Karpas-422 (cell line): Measurements from ENCODE around the gene CCDC93. TPM values are rescaled to one million over a fixed set of nuclear protein-coding genes. Genes with fewer than 3 reads are reported as not detected.
A peak's percentile ranks its signal among the peaks of the same experiment; 100 is the strongest.
"Not testable (repeated sequence)": the region's sequence is repeated elsewhere in the genome, so short reads cannot be mapped to it uniquely, and the experiment has no call there.

Experiments
- DNase-seq: peaks from one replicate; pipeline ENCODE4 v3.0.0-alpha.2; 2015
- H2AFZ ChIP-seq: fragments of 200-600 bp; sonication (generic); 2 replicates; pipeline ENCODE4 v1.6.1; 2014; ENCODE audit warnings: antibody characterized with exemption, low read length, mixed read lengths
- H3K27ac ChIP-seq: fragments of 200-600 bp; sonication (generic); 2 replicates; pipeline ENCODE4 v1.5.1; 2014; ENCODE audit warnings: mild to moderate bottlenecking, low read length, moderate library complexity
- H3K27me3 ChIP-seq: fragments of 200-600 bp; sonication (generic); 2 replicates; pipeline ENCODE4 v1.6.1; 2014; ENCODE audit warnings: low read length, mixed read lengths
- H3K36me3 ChIP-seq: fragments of 200-600 bp; sonication (generic); 2 replicates; pipeline ENCODE4 v1.6.1; 2014; ENCODE audit warnings: low read length, mixed read lengths; ENCODE audit not compliant: insufficient read depth
- H3K4me1 ChIP-seq: fragments of 200-600 bp; sonication (generic); 2 replicates; pipeline ENCODE4 v1.6.1; 2014; ENCODE audit warnings: mild to moderate bottlenecking, low read length, mixed read lengths
- H3K4me2 ChIP-seq: fragments of 200-600 bp; sonication (generic); 2 replicates; pipeline ENCODE4 v1.6.1; 2014; ENCODE audit warnings: low read length, low read depth, mild to moderate bottlenecking; ENCODE audit not compliant: poor library complexity, severe bottlenecking
- H3K4me3 ChIP-seq: fragments of 200-600 bp; sonication (generic); 2 replicates; pipeline ENCODE4 v1.5.1; 2014; ENCODE audit warnings: mild to moderate bottlenecking, antibody characterized with exemption, low read length, mixed read lengths
- H3K79me2 ChIP-seq: fragments of 200-600 bp; sonication (generic); 2 replicates; pipeline ENCODE4 v1.6.1; 2014; ENCODE audit warnings: mild to moderate bottlenecking, low read length, mixed read lengths
- H3K9ac ChIP-seq: fragments of 200-600 bp; sonication (generic); 2 replicates; pipeline ENCODE4 v1.6.0; 2014; ENCODE audit warnings: low read length
- H3K9me2 ChIP-seq: fragments of 200-600 bp; sonication (generic), shearing (Covaris generic); replicated peaks from 2 replicates; pipeline ENCODE4 v1.6.0; 2014; ENCODE audit warnings: mild to moderate bottlenecking, low read length, moderate library complexity; ENCODE audit not compliant: insufficient read depth
- H3K9me3 ChIP-seq: fragments of 300-700, 200-600 bp; sonication (generic); 2 replicates; pipeline ENCODE4 v1.6.1; 2014; ENCODE audit warnings: low read length, mixed read lengths
- H4K20me1 ChIP-seq: fragments of 200-600 bp; sonication (generic); 2 replicates; pipeline ENCODE4 v1.6.1; 2014; ENCODE audit warnings: mild to moderate bottlenecking, antibody characterized with exemption, low read length, low read depth; ENCODE audit not compliant: insufficient read depth
- total RNA-seq: library from RNA; depleted of rRNA; stranded (reverse); fragments of >200 nt; shearing (Covaris generic); gene quantifications from 2 replicates; pipeline ENCODE4 v1.2.3, GENCODE V29; 2014; ENCODE audit warnings: low replicate concordance

CCDC93 gene
- total RNA-seq, 1 experiment from 2014 or later, result 24.6 TPM

DNA sequence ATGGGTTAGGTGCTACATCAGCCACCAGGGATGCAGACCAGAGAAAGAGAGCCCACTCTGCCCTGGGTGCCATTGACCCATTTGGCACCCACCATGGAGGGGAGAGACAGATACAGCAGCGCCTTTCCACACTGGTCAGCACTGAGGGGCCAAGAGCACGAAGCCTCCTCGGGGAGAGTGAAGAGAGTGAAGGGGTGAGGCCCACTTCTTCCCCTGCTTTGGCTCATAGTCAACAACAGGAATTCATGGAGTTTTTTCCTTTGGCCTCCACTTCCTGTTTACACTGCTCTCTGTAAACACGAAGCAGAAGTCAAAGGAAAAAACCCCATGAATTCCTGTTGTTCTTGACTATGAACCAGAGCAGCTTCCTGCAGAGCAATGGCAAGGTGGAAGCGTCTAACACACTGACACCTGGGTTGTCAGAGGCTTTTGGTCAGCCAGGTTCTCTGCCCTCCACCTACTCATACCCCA, 80.0 kb downstream of the CCDC93 start:
- no peak overlapping the region for H3K4me2 ChIP-seq
- no peak overlapping the region for H3K4me3 ChIP-seq
- H4K20me1 ChIP-seq, result no peaks in the 10 kb centered on the region
- no peaks in the 10 kb centered on the region for H3K9me2 ChIP-seq
- no peak for DNase-seq
- H3K4me1 ChIP-seq, result no peaks in the 10 kb centered on the region
- H3K9ac ChIP-seq, result no peak overlapping the region
- H3K9me3 ChIP-seq, result no peaks in the 10 kb centered on the region
- no peak overlapping the region for H2AFZ ChIP-seq
- H3K27me3 ChIP-seq, result no peaks in the 10 kb centered on the region
- H3K36me3 ChIP-seq, result peaks cover 44% of the 10 kb centered on the region
- H3K27ac ChIP-seq, result no peak overlapping the region
- H3K79me2 ChIP-seq, result no peaks in the 10 kb centered on the region

DNA sequence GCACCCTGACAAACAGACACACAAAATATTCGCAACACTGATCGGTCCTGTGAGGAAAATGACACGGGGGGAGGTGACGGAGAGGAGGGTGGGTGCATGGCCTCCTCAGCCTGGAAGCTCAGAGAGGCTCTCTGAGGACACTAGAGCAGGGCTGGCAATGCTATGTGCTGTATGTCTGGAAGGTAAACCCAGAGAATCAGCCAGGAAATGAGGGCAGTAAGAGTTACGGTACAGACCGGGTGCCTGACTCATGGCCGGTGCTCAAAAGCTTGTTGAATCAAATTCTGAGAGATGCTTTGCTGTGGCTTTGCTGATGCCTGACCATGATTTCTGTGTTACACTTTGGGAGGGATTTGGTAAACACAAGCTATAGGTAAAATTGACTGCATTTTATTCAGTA, 81.9 kb downstream of the CCDC93 start:
- peaks cover 40% of the 10 kb centered on the region for H3K36me3 ChIP-seq
- H3K4me2 ChIP-seq, result no peak overlapping the region
- H4K20me1 ChIP-seq, result no peaks in the 10 kb centered on the region
- no peak overlapping the region for H2AFZ ChIP-seq
- H3K9me2 ChIP-seq, result no peaks in the 10 kb centered on the region
- H3K27ac ChIP-seq, result no peak overlapping the region
- H3K9me3 ChIP-seq, result no peaks in the 10 kb centered on the region
- H3K9ac ChIP-seq, result no peak overlapping the region
- no peaks in the 10 kb centered on the region for H3K27me3 ChIP-seq
- DNase-seq, result peak; percentile 10
- H3K4me3 ChIP-seq, result no peak overlapping the region
- H3K79me2 ChIP-seq, result no peaks in the 10 kb centered on the region
- no peaks in the 10 kb centered on the region for H3K4me1 ChIP-seq

GRCh38 chr2:117931266-117931665, 82.6 kb downstream of the CCDC93 start:
- H3K36me3 ChIP-seq, result peaks cover 40% of the 10 kb centered on the region
- no peak overlapping the region for H3K4me2 ChIP-seq
- no peaks in the 10 kb centered on the region for H3K79me2 ChIP-seq
- no peaks in the 10 kb centered on the region for H3K9me2 ChIP-seq
- no peaks in the 10 kb centered on the region for H3K27me3 ChIP-seq
- no peaks in the 10 kb centered on the region for H4K20me1 ChIP-seq
- no peaks in the 10 kb centered on the region for H3K9me3 ChIP-seq
- H3K27ac ChIP-seq, result no peak overlapping the region
- no peak overlapping the region for H2AFZ ChIP-seq
- H3K4me1 ChIP-seq, result no peaks in the 10 kb centered on the region
- H3K9ac ChIP-seq, result no peak overlapping the region
- peak; percentile 5 for DNase-seq
- no peak overlapping the region for H3K4me3 ChIP-seq

GRCh38 chr2:117930775-117931174, 83.1 kb downstream of the CCDC93 start:
- peak; percentile 41 for DNase-seq
- Histone ChIP-seq H3K4me2 (no peak overlapping the region), H3K9me2 (no peaks in the 10 kb centered on the region), H3K27me3 (no peaks in the 10 kb centered on the region), H3K79me2 (no peaks in the 10 kb centered on the region), H3K4me1 (no peaks in the 10 kb centered on the region), H2AFZ (no peak overlapping the region), H3K27ac (no peak overlapping the region), H3K9ac (no peak overlapping the region), H3K4me3 (no peak overlapping the region), H3K9me3 (no peaks in the 10 kb centered on the region), H4K20me1 (no peaks in the 10 kb centered on the region), H3K36me3 (peaks cover 38% of the 10 kb centered on the region)

- H3K4me1 ChIP-seq, H3K79me2 ChIP-seq, H4K20me1 ChIP-seq, DNase-seq, H3K27ac ChIP-seq, H3K9ac ChIP-seq, H3K27me3 ChIP-seq, H3K9me2 ChIP-seq, H3K9me3 ChIP-seq, H3K4me3 ChIP-seq, H3K4me2 ChIP-seq, H2AFZ ChIP-seq: not testable (repeated sequence)
- H3K36me3 ChIP-seq, result peaks cover 22% of the 10 kb centered on the region; the same call in 1 of the 2 replicates
Observed at GRCh38 chr2:117923471-117923870, 90.4 kb downstream of the CCDC93 start.

DNA sequence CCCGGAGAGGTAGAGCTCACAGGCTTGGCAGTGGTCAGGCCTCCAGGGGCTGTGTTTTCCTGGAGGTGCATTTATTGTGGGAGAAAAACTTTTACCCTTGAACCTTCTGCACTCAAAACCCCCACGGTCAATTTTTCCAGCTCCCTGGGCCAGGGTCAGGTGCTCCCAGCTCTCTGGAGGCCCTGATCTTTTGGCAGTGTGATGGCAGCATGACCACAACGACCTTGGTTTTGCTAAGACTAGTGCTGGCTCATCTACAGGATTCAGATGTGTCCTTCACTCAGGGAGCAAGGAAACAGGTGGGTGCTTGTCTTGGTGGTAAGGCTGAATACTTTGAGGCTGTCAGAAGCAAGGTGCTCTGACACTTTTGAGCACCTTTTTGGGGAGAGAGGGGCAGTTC, 92.3 kb downstream of the CCDC93 start:
- no peak overlapping the region for H3K9ac ChIP-seq
- no peaks in the 10 kb centered on the region for H3K9me2 ChIP-seq

GRCh38 chr2:117918608-117919007, 95.3 kb downstream of the CCDC93 start:
- Histone ChIP-seq H3K4me3 (no peak overlapping the region), H3K36me3 (peaks cover 33% of the 10 kb centered on the region; the same call in 1 of the 2 replicates), H3K4me1 (no peaks in the 10 kb centered on the region; the same call in 1 of the 2 replicates), H3K27ac (no peak overlapping the region), H3K9ac (no peak overlapping the region), H2AFZ (no peak overlapping the region), H3K9me3 (no peaks in the 10 kb centered on the region), H3K27me3 (no peaks in the 10 kb centered on the region), H3K4me2 (no peak overlapping the region), H3K9me2 (no peaks in the 10 kb centered on the region), H4K20me1 (no peaks in the 10 kb centered on the region), H3K79me2 (no peaks in the 10 kb centered on the region)
- DNase-seq, result peak; percentile 29

More for the DNA sequence above, 92.3 kb downstream of the CCDC93 start:
- Histone ChIP-seq H3K79me2 (no peaks in the 10 kb centered on the region), H3K27me3 (no peaks in the 10 kb centered on the region), H3K4me2 (no peak overlapping the region), H3K27ac (no peak overlapping the region), H3K4me1 (no peaks in the 10 kb centered on the region; the same call in 1 of the 2 replicates), H3K4me3 (no peak overlapping the region), H3K9me3 (no peaks in the 10 kb centered on the region), H4K20me1 (no peaks in the 10 kb centered on the region), H2AFZ (no peak overlapping the region), H3K36me3 (peaks cover 33% of the 10 kb centered on the region; the same call in 1 of the 2 replicates)
- peak; percentile 36 for DNase-seq

DNA sequence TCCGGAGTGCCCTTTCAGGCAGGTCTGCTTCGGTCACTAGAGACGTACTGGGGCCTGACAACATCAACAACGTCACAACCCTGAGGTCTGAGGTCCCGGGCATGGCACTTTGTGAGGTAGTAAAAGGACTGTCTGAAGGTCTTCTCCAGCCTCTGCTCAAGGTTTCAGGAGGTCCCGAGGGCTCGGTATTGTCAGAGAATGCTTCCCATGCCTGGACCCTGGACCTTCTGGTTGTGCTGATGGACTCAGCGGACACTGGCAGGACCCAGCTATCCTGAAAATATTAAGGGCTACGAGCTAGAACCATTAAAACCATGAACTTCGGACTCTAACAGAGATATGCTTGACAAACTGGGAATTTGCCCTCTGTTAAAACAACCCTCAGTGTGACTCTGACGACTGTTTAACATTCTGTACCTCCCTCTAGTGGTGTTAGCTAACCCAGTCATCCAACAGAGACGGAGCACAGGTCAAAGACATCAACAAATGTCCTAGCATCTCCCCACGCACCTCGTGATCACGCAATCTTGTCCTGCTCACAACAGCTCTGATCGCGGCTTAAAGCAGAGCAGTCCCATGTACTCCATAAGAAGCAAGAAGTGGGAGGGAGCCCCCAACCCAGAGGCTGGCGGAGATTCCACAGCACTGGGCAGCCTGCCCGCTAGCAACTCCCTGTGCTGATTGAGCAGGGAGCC, 96.5 kb downstream of the CCDC93 start:
- no peaks in the 10 kb centered on the region for H3K79me2 ChIP-seq
- H3K4me1 ChIP-seq, result no peaks in the 10 kb centered on the region; the same call in 1 of the 2 replicates
- H4K20me1 ChIP-seq, result no peaks in the 10 kb centered on the region
- H2AFZ ChIP-seq, result no peak overlapping the region
- H3K27me3 ChIP-seq, result no peaks in the 10 kb centered on the region
- no peaks in the 10 kb centered on the region for H3K9me3 ChIP-seq
- H3K36me3 ChIP-seq, result peaks cover 33% of the 10 kb centered on the region; the same call in 1 of the 2 replicates
- DNase-seq, result peak; percentile 45
- H3K4me2 ChIP-seq, result no peak overlapping the region
- no peaks in the 10 kb centered on the region for H3K9me2 ChIP-seq
- no peak overlapping the region for H3K4me3 ChIP-seq
- no peak overlapping the region for H3K27ac ChIP-seq
- H3K9ac ChIP-seq, result no peak overlapping the region
